Glomerular visceral epithelial cell (primary cell): ENCODE results near the gene SCAP.

Experiments
- DNase-seq: peaks from one replicate; pipeline ENCODE4 v3.0.0-alpha.2; 2016; ENCODE audit errors: extremely low spot score

SCAP gene

DNA sequence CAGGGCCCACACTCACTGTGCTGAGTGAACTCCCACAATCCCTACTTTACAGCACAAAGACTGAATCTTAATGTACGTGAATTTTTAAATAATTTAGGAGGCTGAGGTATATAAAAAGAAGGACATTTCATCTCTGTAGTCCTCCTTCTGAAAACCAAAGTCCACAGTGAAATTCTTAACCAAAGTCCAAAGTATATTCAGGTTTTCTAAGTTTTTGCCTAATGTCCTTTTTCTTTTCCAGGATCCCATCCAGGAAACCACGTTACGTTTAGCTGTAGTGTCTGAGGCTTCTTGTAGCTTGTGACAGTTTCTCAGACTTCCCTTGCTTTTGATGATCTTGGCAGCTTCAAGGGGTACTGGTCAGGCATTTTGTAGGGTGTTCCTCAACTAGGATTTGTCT, 44.5 kb downstream of the SCAP start:
- no peak for DNase-seq

DNA sequence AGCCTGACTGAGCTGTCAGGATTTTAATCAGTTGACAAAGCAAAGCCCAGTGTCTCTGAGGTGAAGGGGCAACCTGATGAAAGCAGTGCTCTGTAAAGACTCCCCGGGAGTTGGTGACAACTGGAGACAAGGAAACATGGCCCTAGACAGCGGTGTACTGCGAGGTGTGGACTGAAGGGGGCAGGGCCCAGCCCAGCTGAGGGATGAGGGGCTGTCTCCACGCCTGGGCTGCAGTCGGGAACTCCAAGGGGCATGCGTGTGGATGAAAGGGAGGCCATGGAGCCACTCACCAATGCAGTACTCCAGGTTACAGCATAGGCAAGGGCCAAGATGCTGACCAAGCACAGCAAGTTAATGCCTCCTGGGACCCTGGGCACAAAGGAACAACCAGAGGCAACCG, 45.1 kb downstream of the SCAP start:
- DNase-seq: no peak

DNA sequence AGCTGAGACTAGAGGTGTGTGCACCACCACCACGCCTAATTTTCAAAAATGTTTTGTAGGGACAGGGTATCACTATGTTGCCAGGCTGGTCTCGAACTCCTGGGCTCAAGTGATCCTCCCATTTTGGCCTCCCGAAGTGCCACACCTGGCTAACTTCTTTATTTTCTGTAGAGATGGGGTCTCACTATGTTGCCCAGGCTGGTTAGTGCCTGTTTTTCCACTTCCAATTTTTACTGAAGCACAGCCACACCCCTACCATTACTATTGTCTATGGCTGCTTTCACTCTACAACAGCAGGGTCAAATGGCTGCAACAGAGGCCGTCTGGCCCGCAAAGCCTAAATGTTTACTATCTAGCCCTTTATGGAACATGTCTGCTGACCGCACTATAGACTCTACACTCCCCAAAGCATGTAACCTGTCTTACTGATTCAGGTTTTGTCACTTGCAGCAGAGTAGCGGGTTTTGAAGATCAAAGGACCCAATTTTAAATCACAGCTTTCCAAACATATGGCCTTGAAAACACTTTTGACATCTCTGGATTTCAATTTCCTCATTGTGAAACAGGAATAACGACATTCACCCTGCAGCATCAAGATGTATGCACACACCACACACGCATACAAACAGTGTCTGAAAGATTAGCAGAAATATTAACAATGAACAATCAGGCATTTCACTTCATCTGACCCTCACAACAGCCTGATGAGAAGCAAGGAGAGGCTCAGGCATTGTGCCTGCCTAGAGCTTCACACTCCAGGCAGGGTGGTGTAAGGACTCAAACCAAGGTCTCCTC, 46.1 kb downstream of the SCAP start:
- DNase-seq: no peak

DNA sequence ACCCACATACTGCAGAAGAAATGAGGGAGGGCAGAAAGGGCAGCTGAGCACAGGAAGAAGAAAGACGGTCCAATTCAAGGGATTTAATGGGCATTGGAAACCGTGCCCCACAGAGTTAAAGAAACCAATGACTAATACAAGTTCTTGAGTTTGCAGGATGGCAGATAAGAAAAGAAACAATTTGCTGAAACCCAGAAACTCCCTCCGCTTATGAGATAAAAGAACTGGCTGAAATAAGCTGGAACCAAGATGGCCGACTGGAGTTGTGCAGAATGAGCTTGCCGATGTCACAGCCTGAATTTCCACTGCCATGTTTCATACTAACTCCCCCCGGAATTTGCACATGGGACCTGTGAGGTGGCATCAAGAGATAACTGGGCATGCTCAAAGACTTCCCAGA, 47.1 kb downstream of the SCAP start:
- no peak for DNase-seq

DNA sequence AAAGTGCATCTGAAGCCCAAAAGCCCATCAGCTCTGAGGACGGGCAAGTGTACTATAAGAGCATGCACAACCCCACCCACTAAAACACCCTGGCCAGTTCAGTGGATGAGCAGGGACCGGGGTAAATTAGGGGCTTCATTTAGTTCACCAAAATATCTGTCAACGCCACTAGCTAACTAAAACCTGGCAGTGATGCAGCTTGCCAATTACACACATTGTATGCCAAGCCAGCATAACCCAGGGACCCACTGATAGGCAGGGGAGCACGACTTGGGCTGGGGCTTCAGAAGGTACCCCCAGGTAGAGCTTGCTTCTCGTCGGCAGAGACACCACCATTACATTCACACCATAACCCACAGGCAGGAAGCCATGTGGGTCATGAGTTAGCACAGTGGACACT, 47.9 kb downstream of the SCAP start:
- DNase-seq: no peak

DNA sequence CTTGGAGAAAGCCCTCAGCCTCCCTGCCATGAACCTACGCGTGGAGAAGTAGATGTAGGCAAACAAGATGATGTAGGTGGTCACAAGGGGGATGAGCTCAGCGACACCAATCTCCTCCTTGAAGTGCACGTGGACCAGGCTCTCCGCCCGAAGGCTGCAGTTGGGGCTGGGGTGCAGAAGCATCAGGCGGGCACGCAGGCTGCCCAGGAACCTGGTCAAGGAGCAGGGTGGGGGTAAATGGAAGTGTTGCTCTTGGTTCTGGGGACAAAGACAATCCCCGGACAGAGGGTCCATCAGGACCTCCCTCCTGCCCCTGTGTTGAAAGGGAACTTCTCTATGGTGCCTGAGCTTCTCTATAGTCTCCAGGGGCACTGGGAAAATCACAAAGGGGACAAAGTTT, 49.8 kb downstream of the SCAP start:
- no peak for DNase-seq

DNA sequence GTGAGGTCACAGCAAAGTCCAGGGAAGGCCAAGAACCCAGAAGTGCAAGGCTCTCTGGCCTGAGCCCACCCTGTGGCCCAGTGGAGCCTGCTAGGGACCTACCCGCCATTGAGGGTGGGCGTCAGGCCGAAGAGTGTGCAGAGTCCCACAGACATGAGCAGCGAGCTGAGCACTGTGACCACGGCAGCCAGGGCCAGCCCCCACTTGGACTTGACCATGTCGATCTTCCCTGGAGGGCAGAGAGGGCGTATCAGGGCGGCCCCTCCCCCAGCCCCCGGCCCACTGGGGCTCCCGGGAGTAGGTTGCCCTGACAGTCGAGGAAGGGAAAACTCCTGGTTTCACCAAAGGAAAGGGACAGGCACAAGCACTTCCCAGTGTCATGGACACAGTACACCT, 50.4 kb downstream of the SCAP start:
- no peak for DNase-seq

DNA sequence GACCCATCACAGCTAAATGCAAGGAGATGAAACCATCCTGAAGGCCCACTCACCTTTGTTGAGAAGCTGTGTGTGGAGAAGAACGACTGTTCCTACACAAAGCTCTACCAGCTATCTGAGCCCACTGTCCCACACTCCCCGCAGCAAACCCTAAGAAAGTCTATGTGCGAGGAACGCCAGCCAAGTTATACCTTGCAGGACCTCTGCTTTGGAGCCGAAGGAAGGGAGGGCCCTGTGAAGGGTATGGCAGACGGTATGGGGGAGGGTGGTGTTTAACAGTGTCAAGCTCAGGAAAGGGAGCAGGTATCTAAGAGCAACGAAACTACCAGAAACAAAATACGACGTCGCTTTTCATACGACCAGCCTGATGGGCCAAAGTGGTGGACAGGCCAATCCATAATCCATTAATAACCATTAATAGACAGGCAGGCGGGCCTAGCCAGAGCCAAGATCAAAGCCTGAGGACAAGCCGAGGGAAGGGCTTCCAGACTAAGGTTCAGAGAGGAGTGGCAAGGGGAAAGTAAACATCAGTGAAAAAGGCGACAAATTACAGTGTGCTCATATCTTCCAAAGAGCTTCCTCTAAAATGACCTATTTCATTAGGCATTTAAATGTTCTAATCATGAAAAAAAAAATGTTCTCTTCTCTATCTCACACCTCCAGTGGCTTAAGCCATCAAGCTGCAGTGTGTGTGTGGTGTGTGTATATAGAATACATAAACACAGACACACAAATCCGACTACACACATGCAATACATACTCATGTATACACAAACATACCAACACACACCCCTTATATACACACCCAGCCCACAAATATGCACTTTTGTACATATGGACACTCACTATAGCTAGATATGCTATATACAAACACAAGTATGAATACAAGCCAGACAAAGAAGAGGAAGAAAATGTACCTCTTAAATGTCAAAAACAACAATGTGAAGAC, 51.0 kb downstream of the SCAP start:
- DNase-seq: no peak

DNA sequence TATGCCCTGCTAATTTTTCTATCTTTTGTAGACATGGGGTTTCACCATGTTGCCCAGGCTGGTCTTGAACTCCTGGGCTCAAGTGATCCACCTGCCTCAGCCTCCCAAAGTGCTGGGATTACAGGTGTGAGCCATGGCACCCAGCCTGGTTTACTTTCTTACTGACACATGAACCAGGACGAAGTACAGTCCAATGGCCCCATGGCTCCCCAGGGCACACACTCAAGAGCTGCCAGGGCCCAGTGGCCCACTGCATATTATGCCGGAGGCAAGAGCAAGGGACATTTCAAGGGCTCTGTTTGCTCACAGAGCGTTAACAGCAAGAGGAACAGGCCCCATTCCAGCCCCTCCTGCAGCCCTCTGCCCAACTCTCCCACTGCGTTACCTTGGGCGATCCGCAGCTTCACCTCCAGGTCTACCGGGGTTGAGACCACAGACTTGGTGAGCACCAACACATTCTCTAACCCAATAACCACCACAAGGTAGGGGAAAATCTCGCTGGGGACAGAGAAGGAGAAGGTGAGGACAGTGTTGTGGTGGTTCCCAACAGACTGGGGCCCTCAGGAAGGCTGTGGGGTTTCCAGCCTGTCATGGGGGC, 52.1 kb downstream of the SCAP start:
- DNase-seq: no peak

DNA sequence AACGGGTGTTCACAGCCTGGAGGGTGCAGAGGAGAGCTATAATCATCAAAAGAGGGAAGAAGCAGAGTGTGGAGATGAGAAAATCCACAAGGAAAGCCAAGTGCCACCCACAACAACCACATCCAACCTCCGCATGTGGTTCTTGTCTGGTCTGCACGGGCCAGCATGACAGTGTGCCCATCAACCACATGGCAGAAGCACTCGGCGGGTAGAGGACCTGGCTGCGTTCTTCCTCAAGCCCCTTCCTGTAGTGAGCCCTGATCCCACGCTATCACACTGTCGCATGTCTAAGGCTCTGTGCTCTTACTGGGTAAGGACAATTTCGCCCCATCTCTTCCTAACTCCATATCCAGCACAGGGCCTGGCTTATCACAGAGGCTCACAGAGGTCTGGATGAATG, 53.0 kb downstream of the SCAP start:
- DNase-seq: no peak

DNA sequence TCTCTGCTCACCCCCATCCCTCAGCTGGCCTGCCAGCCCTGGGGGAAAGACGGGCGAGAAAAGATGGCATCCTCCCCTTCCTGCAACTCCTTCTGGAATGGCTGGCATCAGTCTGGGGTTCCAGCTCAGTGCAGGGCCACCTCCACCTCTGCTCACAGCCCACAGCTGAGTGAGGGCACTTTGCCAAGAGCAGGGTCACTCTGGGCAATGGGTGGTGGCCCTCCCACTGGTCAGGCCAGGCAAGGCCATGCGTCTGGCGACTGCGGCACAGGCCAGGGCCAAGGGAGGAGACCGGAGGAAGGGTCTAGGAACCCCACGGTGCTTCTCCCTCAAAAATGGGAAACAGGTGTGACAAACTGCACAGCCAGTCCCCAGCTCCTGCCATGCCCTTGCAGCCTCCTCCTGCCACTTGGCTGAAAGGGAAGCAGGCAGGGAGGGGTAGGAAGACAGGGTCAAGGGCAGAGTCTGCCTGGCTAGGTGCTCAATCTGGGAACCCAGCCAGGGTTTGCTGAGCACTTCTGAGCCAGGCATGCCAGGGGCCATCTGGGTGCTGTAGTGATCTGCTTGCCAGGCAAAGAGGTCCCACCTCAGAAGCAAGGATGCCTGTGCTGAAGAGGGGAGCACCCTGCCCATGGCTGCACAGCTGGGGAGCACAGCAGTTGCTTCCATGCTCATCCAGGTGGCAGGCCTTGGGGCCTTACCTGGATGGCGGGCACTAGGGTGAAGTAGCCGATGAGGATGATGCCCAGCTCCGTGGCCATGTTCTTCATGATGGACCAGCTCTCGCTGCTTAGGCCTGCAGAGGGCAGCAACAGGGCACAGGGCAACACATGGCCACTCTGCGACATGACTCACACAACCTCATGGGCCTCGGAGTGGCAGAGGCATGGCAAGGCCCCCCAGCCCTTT, 53.7 kb downstream of the SCAP start:
- peak; percentile 17 for DNase-seq

DNA sequence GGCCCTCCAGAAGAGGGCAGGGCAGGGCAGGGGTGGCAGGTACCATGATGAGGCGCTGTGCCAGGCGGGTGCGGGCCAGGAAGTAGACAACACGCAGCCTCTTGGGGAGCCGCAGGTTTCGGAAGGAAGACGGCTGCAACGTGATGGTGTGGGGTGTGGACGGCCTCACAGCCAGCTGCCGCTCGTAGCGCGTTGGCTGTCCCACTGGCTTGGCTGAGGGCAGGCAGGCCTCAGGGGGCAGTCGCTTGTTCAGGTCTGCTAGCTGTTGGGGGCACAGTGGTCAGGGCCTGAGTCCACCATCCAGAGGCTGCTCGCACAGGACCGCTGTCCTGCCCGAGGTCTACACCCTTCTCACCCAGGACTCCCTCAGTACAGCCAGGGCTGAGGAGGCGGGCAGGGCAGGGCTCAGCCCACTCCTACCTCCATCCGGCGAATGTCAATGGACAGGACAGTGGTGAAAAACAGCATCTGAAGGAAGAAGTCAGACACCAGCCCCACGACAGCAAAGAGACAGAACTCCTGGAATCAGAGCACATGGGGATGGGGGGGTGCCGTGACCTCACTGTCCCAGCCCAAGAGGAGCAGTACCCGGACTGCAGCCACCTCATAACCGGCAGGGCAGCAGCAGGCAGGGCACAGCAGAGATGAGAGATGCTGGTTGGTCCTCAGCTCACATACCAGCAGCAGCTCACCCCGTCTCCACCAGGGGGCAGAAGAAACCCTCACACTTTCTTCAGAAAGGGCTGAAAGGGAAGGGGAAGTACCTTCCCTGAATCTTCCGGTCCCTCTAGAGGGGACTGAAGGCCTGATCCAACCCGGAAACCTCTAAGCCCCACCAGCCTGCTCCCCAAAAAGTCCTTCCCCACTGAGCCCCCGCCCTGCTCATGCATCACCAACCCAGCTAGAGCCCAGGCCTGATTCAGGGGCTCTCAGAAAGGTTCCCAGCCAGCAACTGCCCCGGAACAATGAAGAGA, 54.9 kb downstream of the SCAP start:
- DNase-seq: peak; percentile 88

DNA sequence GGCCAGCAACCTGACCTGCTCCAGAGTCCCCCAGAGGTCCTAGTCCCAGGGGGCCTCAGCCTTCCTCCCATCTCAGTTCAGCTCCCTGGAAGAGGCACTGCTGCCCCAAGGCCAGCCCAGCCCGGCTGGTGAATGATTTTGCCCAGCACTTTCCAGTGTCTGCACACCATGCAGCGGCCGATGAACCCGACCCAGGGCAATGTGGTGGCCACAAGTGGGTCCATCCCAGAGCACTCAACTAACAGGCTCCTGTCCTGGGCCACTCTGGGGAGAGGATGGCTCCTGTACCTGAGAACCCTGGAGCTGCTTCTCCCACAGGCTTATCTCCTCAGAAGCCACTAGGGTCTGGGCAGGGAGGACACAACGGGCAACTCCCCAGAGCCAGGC, 55.7 kb downstream of the SCAP start:
- DNase-seq: no peak

DNA sequence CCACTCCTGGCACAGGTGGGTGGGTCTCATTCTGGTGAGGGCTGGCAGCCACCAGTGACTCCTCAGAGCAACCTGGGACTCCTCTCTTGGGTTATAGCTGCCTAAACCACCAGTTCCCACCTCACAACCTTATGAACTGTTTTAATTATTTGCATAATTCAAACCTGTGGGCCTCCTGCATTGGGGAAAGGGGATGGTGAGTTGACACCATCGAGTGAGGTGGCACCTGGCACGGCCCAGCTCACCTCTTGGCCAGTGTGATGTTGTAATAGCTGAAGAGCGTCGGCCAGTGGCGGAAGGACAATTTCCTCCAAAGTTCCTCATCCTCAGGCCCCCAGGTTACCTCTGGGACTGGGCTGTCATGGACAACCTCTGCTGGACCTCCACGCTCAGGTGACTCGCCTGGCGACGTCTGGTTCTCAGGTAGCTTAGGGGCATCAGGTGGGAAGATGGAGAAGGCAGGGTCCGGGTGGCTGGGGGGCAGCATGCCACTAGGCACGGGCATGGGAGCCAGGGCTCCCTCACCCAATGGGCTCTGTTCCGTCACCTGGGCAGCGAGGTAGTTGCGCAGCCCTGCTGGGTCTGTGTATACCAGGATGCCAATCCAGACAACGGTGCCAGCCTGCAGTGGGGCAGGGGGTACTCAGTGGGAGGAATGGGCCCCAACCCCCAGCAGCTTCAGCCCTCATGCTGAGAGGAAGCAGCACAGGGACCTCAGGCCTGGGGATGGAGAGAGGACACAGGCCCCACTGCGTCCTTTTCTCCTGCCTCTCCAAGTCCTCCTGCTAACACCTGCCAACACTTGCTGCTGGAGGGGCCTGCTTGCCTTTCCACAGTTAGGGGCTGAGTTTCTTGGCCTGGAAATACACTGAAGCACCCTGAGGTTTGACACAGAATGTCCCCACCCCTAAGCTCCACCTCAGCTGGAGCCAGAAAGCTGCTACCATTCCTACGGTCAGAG, 56.4 kb downstream of the SCAP start:
- no peak for DNase-seq

DNA sequence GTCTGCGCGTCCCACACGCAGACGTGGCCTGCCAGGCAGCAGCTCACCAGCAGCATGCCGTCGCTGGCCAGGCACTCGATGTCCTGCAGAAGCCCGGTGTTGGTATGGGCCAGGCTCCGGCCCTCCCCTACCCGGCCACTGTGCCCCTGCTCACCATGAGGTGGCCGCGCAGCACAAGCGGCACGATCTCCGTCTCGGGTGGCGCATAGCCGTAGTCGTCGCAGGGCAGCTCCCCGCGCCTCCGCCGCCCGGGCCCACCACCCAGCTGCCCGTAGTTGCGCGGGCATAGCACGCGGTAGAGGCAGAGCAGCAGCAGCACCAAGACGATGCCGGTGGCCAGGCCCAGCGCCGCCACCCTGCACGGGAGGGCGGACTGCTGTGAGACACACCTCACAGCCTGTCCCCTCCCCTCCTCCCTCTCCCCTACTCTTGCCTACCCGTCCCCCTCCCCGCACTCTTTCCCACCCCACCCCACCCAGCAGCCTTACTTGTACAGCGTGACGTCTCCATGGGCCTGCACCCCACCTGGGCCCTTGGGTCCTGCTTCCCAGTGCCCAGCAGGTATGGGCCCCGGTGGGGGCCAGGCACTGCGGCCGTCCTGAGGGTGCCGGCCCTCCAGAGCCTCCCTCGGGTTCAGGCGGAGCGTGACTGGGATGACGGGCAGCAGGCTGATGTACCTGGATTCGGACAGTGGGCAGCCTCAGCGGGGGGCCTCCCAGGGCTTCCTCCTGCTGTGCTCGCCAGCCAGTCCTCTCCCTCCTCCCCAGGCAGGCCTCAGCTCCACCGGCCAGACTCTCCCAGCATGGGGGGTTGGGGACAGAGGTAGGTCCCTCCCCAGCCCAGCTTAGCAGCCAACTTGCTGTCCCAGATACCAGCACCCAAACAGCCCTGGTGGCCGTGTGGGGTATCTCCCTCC, 57.3 kb downstream of the SCAP start:
- no peak for DNase-seq

DNA sequence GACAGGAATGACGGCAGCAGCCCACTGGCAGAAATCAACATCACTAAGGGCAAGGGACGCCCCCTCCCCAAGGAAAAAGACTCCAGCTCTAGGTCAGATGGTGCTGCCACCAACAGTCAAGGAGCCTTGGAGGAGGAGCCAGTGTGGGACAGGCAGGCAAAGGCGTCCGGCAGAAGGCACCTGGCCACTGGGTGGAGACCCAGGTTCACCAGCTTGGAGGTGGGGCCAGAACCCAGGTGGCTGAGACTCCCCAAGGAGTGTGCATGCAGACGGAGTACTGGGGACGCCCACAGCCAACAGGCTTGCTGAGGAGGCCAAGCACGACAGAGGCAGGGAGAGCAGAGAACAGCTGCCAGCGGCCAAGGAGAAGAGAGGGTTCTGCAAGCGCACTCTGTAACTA, 59.7 kb downstream of the SCAP start:
- no peak for DNase-seq

DNA sequence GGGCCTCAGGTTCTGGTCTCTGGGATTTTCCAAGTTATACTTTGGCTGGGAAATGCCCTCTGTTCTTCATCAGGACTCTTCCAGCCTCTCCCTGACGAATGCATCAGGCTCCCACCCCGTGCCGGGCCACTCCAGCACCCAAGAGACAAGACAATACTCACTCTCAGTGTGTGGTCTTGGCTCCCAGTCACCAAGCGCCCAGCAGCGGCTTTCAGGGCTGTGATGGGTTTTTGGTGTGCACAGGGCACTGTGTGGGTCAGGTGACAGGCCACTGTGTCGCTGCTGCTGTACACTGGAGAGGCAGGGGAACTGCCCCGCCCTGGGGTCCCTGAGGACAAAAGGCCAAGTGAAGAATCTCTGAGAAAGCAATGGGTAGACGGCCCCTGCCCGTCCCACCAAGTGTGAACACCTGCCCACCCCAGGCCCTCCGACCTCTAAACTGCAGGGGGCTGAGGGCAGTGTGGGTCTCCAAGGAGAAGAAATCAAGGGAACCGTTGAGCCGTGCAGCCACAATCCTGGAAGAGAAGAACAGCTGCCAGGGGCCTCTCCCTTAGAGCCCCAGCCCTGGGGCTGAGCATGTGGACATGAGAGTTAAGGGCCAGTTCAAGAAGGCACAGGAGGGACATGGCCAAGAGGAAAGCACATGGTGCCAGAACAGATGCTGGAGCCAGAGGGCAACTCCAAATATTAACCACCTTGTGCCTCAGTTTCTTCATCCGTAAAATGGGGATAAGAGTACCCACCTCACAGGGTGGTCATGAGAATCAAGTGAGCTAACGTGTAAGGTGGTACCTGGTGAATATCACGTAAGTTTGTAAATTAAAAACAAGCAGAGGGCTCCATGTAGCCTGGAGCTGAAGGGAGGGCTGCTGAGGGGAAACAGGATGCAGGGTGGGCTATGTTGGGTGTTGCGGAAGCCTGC, 60.8 kb downstream of the SCAP start:
- no peak for DNase-seq
